Right lobe of liver (tissue), 6 donors: ENCODE measurements around the gene TNFRSF19. TPM values are rescaled to one million over a fixed set of nuclear protein-coding genes. Genes with fewer than 3 reads are reported as not detected.

Source experiments
- ATAC-seq, 4 donors: fragments of 200-7000 bp; cut with Tn5 transposase; one replicate each; pipeline ENCODE4 v1.9.1; 2020; ENCODE audit warnings: mild to moderate bottlenecking in 4 of 4, moderate library complexity in 4 of 4
- DNase-seq, 3 donors: peaks; one replicate each; pipeline ENCODE4 v3.0.0-alpha.2; 2020
- H3K27ac ChIP-seq, 3 donors: fragments of 200-600 bp; one replicate each; pipeline ENCODE4 v1.8.0; 2022
- H3K27me3 ChIP-seq, 2 donors: fragments of 200-600 bp; one replicate each; pipeline ENCODE4 v1.8.0; 2022
- H3K36me3 ChIP-seq, 4 donors: fragments of 200-600 bp; sonication (generic) in 1 of 4; one replicate each; pipeline versions ENCODE4 v1.5.1 to v1.8.0; 2017 to 2022; ENCODE audit warnings: control low read depth in 1 of 4
- H3K4me1 ChIP-seq, 4 donors: fragments of 200-600 bp; sonication (generic) in 1 of 4; one replicate each; pipeline versions ENCODE4 v1.5.1 to v1.8.0; 2017 to 2022; ENCODE audit warnings: control low read depth in 1 of 4
- H3K4me3 ChIP-seq, 3 donors: fragments of 200-600 bp; one replicate each; pipeline ENCODE4 v1.8.0; 2022
- H3K9me3 ChIP-seq, 4 donors: fragments of 200-600 bp; sonication (generic) in 1 of 4; one replicate each; pipeline versions ENCODE4 v1.5.1 to v1.8.0; 2017 to 2022; ENCODE audit warnings: control low read depth in 1 of 4
- CTCF ChIP-seq, 4 donors: fragments of 200-600 bp in 3 of 4; fragments of 450-650 bp in 1 of 4; IDR thresholded peaks; one replicate each; pipeline versions ENCODE4 v1.5.1 to v1.8.0; 2016 to 2022; ENCODE audit warnings: antibody characterized with exemption in 4 of 4, mild to moderate bottlenecking in 2 of 4
- POLR2A ChIP-seq: fragments of 450-650 bp; IDR thresholded peaks from one replicate; pipeline ENCODE4 v1.6.1; 2017; ENCODE audit warnings: antibody characterized with exemption, mild to moderate bottlenecking
- WGBS: methylation state at CpG from one replicate; pipeline ENCODE4 v1.1.6; 2018; ENCODE audit warnings: low coverage, low lambda C conversion rate; ENCODE audit not compliant: insufficient coverage; ENCODE audit errors: missing lambda C conversion rate; 5-methylcytosine and 5-hydroxymethylcytosine counted together
- intact Hi-C, 2 donors: fragments of 100-400 bp; cut with DNase I; formaldehyde crosslinking; loops; one replicate each; pipeline versions ENCODE4 v1.11.2 to v1.14.1; 2022
- total RNA-seq, 6 experiments: library from RNA; depleted of rRNA in 2 of 6; stranded (reverse); fragments of >200 nt in 2 of 6; fragmentation: NEBNext Ultra II Directional in 3 of 6; extraction: Animal tissue kit (Norgen Biotek cat#: 25700) in 3 of 6; gene quantifications; one replicate each; pipeline versions ENCODE4 v1.1.0 to v1.2.4, GENCODE V29; 2016 to 2023
- donor health status: DM: no; HTN: yes; CAD: no.
- donor health status: DM: no; HTN: no; CAD: no.
- donor health status: DM: no; HTN: no; CAD: no.
- donor health status: DM: no; HTN: yes; CAD: no.
- donor health status: DM: no; HTN: yes; CAD: no.

Gene TNFRSF19
- total RNA-seq, 6 experiments from 2014 or later, result 0.06 to 0.37 (median 0.29) TPM; not detected in 1

DNA sequence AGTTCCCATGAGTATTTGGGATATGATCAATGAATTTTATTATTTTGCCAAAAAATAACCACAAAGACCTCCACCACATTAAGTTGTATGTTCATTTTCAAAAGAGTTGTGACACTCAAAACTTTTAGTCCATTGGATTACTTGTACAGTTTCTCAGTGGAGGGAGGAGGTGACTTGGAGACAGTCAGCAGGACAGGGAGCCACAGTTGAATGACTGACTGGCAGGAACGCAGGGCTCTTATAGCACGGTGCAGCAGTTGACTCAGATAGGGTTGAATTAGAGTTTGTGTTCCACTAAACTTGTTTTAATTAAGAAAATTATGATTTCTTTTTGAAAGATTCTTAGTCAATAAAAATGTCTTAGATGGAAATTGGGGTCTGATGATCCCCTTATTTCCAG is 42.5 kb downstream of the TNFRSF19 start:
- 95% methylated on average over 2 of the region's 2 CpGs for WGBS
- intact Hi-C loops, result no loop called here
- Histone ChIP-seq H3K36me3 (no peaks in the 10 kb centered on the region), H3K27me3 (no peaks in the 10 kb centered on the region), H3K4me1 (peaks cover 0 to 12% (median 0%) of the 10 kb centered on the region in 4 donors), H3K4me3 (no peak overlapping the region), H3K27ac (no peak overlapping the region), H3K9me3 (no peaks in the 10 kb centered on the region)
- no peak for DNase-seq
- ATAC-seq, result no peak
- TF ChIP-seq POLR2A (no peak), CTCF (IDR thresholded peaks at IDR 0.05) (no peak)

- no peak overlapping the region for H3K27ac ChIP-seq
- no peaks in the 10 kb centered on the region for H3K27me3 ChIP-seq
- ATAC-seq, result no peak
- no peak for DNase-seq
- H3K4me3 ChIP-seq, result no peak overlapping the region
- TF ChIP-seq CTCF (IDR thresholded peaks at IDR 0.05) (no peak), POLR2A (no peak)
- no peaks in the 10 kb centered on the region for H3K9me3 ChIP-seq
- 41% methylated on average over 3 of the region's 3 CpGs for WGBS
- intact Hi-C loops, result no loop called here
- peaks cover 0 to 10% (median 0%) of the 10 kb centered on the region in 4 donors for H3K4me1 ChIP-seq
- H3K36me3 ChIP-seq, result no peaks in the 10 kb centered on the region
These were observed 43.4 kb downstream of the TNFRSF19 start for GRCh38 chr13:23613596-23613995.

DNA sequence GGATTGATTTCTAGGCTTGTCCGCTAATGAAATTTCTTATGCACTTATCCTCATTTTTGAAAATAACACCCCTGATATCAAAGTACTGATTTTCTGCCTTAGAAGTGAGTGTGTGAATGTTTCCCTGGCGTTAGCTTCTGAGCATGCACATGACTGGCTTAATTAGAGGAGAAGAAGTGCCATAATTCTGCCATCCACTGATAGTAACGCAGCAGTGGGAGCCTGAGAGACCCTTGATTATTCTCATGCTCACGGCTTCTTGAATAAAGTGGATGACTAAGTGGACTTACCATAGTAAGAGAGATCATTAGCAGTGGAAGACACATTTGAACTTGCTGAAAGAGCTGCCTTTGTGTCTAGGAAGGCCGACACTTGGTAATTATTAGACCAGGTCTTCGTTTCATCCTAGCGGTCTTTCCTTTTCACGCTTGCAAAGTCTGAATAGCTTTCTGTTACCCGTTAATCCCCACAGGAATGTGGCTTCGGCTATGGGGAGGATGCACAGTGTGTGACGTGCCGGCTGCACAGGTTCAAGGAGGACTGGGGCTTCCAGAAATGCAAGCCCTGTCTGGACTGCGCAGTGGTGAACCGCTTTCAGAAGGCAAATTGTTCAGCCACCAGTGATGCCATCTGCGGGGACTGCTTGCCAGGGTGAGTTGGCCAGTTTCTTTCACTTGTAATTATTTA is 45.3 kb downstream of the TNFRSF19 start:
- Histone ChIP-seq H3K9me3 (no peaks in the 10 kb centered on the region), H3K4me1 (no peaks in the 10 kb centered on the region), H3K27ac (no peak overlapping the region), H3K36me3 (no peaks in the 10 kb centered on the region), H3K27me3 (no peaks in the 10 kb centered on the region), H3K4me3 (no peak overlapping the region)
- DNase-seq (no peak), ATAC-seq (no peak)
- intact Hi-C loops, result no loop called here
- TF ChIP-seq CTCF (IDR thresholded peaks at IDR 0.05) (no peak), POLR2A (no peak)
- 77% methylated on average over 12 of the region's 15 CpGs for WGBS

DNA sequence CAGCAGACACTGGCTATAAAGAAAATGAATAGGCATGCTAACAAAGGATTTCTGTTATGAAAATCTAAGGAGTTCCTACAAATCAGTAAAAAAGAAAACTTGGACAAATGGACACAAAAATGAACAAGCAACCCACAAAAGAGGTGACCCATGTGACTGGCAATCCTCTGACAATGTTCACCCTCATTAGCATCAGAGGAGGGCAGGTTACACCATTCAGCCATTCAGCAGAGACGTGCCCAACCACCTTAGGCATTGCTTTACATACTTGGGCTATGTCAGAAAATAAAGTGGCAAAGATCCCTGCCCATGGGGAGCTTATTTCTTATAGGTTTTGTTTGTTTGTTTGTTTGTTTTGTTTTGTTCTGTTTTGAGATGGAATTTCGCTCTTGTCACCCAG is 46.0 kb downstream of the TNFRSF19 start:
- no peak overlapping the region for H3K4me3 ChIP-seq
- TF ChIP-seq CTCF (IDR thresholded peaks at IDR 0.05) (no peak), POLR2A (no peak)
- no peak for ATAC-seq
- H3K36me3 ChIP-seq, result no peaks in the 10 kb centered on the region
- H3K27me3 ChIP-seq, result no peaks in the 10 kb centered on the region
- intact Hi-C loops, result no loop called here
- no peaks in the 10 kb centered on the region for H3K4me1 ChIP-seq
- 85% methylated on average over 2 of the region's 2 CpGs for WGBS
- DNase-seq, result no peak
- no peaks in the 10 kb centered on the region for H3K9me3 ChIP-seq
- H3K27ac ChIP-seq, result no peak overlapping the region
